Activated gamma-delta T cell treated with anti-CD3 and anti-CD28 coated beads, Interleukin-2, amount 50 U/mL, for 16 hours (primary cell): ENCODE results near the gene SEC61B.
"Not testable (repeated sequence)": the region's sequence is repeated elsewhere in the genome, so short reads cannot be mapped to it uniquely, and the experiment has no call there.

Experiments used
- DNase-seq: peaks from one replicate; pipeline ENCODE4 v3.0.0-alpha.2; 2020; ENCODE audit warnings: low read depth

SEC61B gene

DNA sequence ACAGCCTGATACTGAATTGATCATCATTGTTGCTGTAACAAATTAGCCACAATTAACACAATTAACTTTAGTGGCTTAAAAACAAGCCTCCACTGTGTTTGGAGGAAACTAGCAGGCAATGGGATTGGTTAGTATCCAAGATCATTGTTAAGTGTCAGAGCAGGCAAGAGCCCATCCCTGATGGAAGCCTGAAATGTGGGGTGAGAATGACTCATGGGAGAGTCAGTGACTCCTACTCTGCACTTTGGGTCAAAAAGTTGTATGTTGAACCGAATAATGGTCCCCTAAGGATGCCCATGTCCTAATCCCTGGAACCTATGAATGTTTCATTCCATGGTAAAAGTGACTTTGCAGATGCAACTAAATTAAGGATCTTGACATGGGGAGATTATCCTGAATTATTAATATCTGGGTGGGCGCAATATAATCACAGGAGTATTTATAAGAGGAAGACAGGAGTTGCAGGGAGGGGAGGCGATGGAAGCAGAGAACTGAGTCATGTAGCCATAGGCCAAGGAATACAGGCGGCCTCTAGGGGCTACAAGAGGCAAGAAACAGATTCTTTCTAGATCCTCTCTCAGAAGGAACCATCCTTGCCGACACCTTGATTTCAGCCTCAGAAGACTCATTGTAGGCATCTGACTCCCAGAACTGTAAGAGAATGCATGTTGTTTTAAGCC lies 29.2 kb upstream of the SEC61B start:
- DNase-seq = no peak

GRCh38 chr9:99193466-99193821 lies 28.6 kb upstream of the SEC61B start:
- DNase-seq = no peak

DNA sequence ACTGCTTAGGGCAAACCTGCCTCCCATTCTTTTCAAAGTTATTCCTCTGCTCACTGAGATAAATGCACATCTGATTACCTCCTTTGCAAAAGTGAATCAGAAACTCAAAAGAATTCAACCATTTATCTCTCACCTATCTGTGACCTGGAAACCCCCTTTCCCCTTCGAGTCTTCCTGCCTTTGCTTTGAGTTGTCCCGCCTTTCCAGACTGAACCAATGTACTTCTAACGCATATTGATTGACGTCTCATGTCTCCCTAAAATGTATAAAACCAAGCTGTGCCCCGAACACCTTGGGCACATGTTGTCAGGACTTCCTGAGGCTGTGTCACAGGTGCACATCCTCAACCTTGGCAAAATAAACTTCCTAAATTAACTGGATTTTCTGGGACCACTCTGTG lies 25.6 kb upstream of the SEC61B start:
- DNase-seq = not testable (repeated sequence)

- DNase-seq = no peak
These were observed 24.9 kb upstream of the SEC61B start for GRCh38 chr9:99197124-99197630.

GRCh38 chr9:99197987-99198386 lies 24.1 kb upstream of the SEC61B start:
- DNase-seq = no peak

GRCh38 chr9:99199938-99200539 lies 22.0 kb upstream of the SEC61B start:
- DNase-seq = no peak

- DNase-seq = no peak
These were observed 20.5 kb upstream of the SEC61B start for GRCh38 chr9:99201603-99202002.

- DNase-seq = no peak
These were observed 11.5 kb upstream of the SEC61B start for GRCh38 chr9:99210572-99210971.

GRCh38 chr9:99211746-99212145 lies 10.3 kb upstream of the SEC61B start:
- no peak for DNase-seq

DNA sequence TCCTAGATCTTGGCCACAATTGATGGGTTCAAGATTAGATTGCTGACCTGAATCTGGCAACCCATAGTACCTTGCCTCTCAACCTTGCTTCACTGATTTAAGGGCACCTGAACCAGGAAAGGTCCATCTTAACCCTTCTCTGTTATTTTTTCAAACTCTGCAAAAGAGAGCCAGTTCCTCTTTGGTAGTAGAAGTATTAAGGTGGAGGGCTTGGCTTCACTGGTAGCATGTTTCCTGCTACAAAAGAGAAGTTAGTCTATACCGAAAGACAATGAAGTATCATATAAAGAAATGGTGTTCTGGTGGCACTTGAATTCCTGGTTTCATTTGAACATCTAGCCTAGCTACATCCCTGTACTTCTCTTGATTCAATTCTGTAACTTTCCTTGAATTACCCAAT lies 8.9 kb upstream of the SEC61B start:
- no peak for DNase-seq

GRCh38 chr9:99216073-99216472 lies 6.0 kb upstream of the SEC61B start:
- no peak for DNase-seq

- DNase-seq = no peak
These were observed 2.1 kb upstream of the SEC61B start for GRCh38 chr9:99220011-99220410.

DNA sequence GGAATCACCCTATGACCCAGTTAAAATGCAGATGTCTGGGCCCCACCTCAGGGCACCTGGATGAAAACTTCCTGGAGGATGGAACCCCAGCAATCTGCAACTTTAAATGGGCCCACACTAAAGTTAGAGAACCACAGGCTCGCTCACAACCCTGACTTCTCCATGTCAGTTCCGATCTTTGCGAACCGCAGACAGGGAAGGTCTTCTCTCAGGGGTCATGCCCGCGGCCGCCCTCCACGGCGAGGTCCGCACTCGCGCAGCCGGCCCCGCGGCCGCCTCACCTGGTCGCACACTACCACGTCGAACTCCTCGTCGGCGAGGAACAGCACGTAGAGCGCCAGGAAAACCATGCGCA lies 839 bp upstream of the SEC61B start:
- no peak for DNase-seq

GRCh38 chr9:99222416-99223270 lies 561 bp downstream of the SEC61B start:
- no peak for DNase-seq

GRCh38 chr9:99224445-99224844 lies 2.4 kb downstream of the SEC61B start:
- DNase-seq = no peak

- DNase-seq = no peak
These were observed 4.0 kb downstream of the SEC61B start for GRCh38 chr9:99226054-99226453.

- no peak for DNase-seq
These were observed 8.1 kb downstream of the SEC61B start for GRCh38 chr9:99230206-99230605.

DNA sequence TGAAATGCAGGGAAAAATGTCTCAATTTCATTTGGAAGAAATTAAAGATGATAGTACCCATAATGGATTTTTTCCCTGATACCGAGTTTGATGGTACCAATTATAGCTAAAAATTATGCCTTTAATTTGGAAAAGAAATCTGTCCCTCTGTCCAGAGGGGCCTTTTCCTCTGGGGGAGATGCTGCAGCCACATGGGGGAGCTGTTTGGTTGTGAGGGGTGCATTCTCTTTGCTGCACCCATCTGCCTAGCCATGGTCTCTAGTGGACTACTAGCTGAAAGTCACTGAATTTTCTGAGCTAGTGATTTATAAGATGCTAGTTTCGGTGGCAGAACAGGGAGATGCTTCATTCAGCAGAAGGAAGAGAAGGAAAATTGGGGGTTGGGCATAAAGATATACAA lies 9.6 kb downstream of the SEC61B start:
- no peak for DNase-seq

DNA sequence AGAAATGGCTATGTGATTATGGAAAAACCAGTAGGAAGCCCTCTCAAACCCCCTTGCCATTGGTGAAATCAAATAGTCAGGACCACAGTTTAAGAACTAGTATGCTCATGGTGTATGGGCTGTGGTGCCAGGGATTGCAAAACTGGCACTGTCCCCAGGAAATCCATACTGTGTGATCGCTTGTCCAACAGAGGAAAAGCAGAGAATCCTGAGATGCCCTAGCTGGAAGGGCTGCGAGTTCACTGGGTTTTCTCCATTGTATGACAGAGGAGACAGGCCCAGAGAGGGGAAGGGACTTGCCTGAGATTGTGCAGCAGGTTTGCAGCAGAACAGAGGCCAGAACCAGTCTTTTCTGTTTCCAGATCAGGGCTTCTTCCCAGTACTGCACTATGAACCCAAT lies 12.5 kb downstream of the SEC61B start:
- DNase-seq = no peak

DNA sequence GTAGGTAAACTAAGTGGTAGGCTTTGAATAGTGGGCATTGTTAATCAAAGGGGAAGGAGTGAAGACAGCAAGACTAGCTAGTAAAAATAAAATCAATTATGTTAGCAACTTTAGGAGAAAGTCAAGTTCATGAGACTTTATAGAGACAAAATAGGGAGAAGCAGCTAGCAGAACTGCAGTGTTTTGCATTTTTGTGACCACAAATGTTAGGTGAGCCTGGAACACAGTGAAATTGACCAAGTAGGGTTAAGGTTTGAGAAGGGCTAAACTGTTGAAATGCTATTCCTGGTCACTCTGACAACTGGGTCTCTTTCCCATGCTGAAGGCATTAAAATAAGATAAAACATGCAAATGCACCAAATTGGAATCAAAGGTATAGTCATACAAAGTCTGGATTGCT lies 13.0 kb downstream of the SEC61B start:
- no peak for DNase-seq

GRCh38 chr9:99235926-99236634 lies 14.0 kb downstream of the SEC61B start:
- no peak for DNase-seq

GRCh38 chr9:99237356-99237755 lies 15.3 kb downstream of the SEC61B start:
- no peak for DNase-seq

DNA sequence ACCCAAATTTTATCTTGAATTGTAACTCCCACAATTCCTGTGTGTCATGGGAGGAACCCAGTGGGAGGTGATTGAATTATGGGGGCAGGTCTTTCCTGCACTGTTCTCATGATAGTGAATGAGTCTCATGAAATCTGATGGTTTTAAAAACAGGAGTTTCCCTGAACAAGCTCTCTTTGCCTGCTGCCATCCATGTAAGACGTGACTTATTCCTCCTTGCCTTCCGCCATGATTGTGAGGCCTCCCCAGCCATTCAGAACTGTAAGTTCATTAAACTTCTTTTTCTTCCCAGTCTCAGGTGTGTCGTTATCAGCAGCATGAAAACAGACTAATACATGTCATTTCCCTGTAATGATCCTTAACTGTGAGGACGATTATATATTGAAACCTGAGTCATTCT lies 15.8 kb downstream of the SEC61B start:
- not testable (repeated sequence) for DNase-seq
